Measurements from ENCODE around the gene NSMF.

The NSMF gene, protein sequence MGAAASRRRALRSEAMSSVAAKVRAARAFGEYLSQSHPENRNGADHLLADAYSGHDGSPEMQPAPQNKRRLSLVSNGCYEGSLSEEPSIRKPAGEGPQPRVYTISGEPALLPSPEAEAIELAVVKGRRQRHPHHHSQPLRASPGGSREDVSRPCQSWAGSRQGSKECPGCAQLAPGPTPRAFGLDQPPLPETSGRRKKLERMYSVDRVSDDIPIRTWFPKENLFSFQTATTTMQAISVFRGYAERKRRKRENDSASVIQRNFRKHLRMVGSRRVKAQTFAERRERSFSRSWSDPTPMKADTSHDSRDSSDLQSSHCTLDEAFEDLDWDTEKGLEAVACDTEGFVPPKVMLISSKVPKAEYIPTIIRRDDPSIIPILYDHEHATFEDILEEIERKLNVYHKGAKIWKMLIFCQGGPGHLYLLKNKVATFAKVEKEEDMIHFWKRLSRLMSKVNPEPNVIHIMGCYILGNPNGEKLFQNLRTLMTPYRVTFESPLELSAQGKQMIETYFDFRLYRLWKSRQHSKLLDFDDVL

DNA sequence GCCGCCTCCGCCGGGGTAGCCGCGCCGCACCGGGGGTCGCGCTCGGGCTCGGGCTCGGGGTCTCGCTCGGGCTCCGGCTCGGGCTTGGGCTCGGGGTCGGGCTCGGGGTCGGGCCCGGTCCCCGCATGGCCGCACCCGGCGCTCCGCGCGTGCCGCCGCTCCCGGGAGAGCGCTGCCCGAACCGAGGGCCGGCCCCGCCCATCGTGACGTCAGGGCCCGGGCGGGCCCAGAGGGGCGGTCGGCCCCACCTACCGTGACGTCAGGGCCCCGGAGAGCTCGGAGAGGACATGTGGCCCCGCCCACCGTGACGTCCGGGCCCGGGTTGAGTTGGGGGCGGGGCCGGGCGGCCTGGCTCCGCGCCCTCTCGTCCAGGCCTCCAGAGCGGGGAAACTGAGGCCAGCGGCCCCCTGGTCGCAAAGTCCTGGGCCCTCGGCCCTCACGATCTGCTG is at the start of gene NSMF:
TSS of gene NSMF (minus strand) at position 183 of the 449 bp plus-strand sequence. CDS start 232 bp downstream, outside the sequence.
- TF ChIP-seq, protein P1, sequence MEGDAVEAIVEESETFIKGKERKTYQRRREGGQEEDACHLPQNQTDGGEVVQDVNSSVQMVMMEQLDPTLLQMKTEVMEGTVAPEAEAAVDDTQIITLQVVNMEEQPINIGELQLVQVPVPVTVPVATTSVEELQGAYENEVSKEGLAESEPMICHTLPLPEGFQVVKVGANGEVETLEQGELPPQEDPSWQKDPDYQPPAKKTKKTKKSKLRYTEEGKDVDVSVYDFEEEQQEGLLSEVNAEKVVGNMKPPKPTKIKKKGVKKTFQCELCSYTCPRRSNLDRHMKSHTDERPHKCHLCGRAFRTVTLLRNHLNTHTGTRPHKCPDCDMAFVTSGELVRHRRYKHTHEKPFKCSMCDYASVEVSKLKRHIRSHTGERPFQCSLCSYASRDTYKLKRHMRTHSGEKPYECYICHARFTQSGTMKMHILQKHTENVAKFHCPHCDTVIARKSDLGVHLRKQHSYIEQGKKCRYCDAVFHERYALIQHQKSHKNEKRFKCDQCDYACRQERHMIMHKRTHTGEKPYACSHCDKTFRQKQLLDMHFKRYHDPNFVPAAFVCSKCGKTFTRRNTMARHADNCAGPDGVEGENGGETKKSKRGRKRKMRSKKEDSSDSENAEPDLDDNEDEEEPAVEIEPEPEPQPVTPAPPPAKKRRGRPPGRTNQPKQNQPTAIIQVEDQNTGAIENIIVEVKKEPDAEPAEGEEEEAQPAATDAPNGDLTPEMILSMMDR (IDR thresholded peaks at IDR 0.05; ENCODE audit: low read length): no peak
- TF ChIP-seq EZH2 (IDR thresholded peaks at IDR 0.05; ENCODE audit: borderline replicate concordance, low read length): no peak
- H3K4me2 ChIP-seq (ENCODE audit: low read length): peak within 1 kb of the TSS; percentile 80
- H2AFZ ChIP-seq (ENCODE audit: low read length): peak within 1 kb of the TSS; percentile 93; the same call in 1 of the 2 replicates
- H3K9ac ChIP-seq (ENCODE audit: low read length): peak within 1 kb of the TSS; percentile 63
- peak within 1 kb of the TSS; percentile 30 for H3K27ac ChIP-seq (ENCODE audit: low read depth, low read length, poor library complexity, severe bottlenecking)
- no peaks in the 10 kb centered on the region for H3K79me2 ChIP-seq (ENCODE audit: insufficient read depth, low read length)
- H3K4me1 ChIP-seq (ENCODE audit: insufficient read depth, low read length, severe bottlenecking): peaks cover 50% of the 10 kb centered on the region
- H4K20me1 ChIP-seq (ENCODE audit: insufficient read depth, low read length): no peaks in the 10 kb centered on the region
- H3K4me3 ChIP-seq (ENCODE audit: low read depth, low read length, poor library complexity, severe bottlenecking): peak within 1 kb of the TSS; percentile 65
- peaks cover 5% of the 10 kb centered on the region; the same call in 1 of the 2 replicates for H3K27me3 ChIP-seq (ENCODE audit: insufficient read depth, low read length)
- H3K9me2 ChIP-seq (ENCODE audit: low read depth, low read length): no peaks in the 10 kb centered on the region
- H3K36me3 ChIP-seq (ENCODE audit: insufficient read depth, low read length): peaks cover 14% of the 10 kb centered on the region; the same call in 1 of the 2 replicates
- no peaks in the 10 kb centered on the region for H3F3A ChIP-seq (ENCODE audit: insufficient read depth, low read length)
- H3K9me3 ChIP-seq (ENCODE audit: low read length): no peaks in the 10 kb centered on the region

DNA sequence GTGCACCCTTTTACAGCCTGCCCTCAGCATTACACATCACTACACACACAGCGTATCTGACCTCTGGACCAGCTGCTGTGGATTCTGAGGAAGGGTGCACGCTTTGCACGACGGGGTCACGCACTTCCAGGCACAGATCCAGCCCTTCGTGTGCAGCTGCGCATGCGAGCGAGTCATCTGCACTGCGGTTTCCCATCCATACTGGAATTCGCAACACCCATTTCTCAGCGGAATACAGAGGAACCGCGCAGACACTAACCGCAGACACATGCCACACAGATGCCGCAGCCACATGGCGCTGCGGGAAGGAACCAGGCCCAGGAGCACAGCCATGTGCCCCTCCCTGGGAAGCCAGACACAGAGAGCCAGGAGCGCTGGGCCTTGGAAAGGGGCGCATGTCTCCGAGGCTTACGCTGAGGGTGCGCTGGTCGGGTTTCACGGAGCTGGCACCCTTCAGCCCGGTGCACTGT is 47.6 kb upstream of the NSMF start:
- H2AFZ ChIP-seq (ENCODE audit: low read length): no peak overlapping the region
- no peaks in the 10 kb centered on the region for H4K20me1 ChIP-seq (ENCODE audit: insufficient read depth, low read length)
- no peaks in the 10 kb centered on the region for H3K4me1 ChIP-seq (ENCODE audit: insufficient read depth, low read length, severe bottlenecking)
- no peak overlapping the region for H3K4me3 ChIP-seq (ENCODE audit: low read depth, low read length, poor library complexity, severe bottlenecking)
- TF ChIP-seq, protein P1 (IDR thresholded peaks at IDR 0.05; ENCODE audit: low read length): no peak
- TF ChIP-seq EZH2 (IDR thresholded peaks at IDR 0.05; ENCODE audit: borderline replicate concordance, low read length): no peak
- H3K4me2 ChIP-seq (ENCODE audit: low read length): no peak overlapping the region
- H3K27ac ChIP-seq (ENCODE audit: low read depth, low read length, poor library complexity, severe bottlenecking): no peak overlapping the region
- no peaks in the 10 kb centered on the region for H3K9me3 ChIP-seq (ENCODE audit: low read length)
- no peak overlapping the region for H3K9ac ChIP-seq (ENCODE audit: low read length)
- no peaks in the 10 kb centered on the region for H3K36me3 ChIP-seq (ENCODE audit: insufficient read depth, low read length)
- H3K9me2 ChIP-seq (ENCODE audit: low read depth, low read length): no peaks in the 10 kb centered on the region
- H3K79me2 ChIP-seq (ENCODE audit: insufficient read depth, low read length): no peaks in the 10 kb centered on the region
- no peaks in the 10 kb centered on the region for H3F3A ChIP-seq (ENCODE audit: insufficient read depth, low read length)
- H3K27me3 ChIP-seq (ENCODE audit: insufficient read depth, low read length): no peaks in the 10 kb centered on the region

DNA sequence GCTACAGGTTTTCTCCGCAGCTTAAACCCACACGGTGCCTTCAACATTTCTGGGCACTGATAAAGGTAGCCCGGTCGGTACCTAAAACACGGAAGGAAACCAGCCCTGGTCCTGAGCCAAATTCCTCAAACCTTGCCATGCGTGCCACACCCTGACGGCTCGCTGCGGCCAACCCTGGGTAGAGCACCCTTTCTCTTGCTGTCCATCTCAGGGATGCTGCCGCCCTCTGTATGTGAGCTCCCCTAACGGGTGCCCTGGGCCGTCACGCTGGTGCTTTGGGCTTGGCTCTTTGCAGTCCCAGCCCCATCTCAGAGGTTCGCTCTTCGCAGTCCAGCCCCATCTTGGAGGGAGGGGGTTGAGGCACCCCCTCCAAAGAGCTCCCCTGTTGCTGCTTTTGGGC is 47.1 kb upstream of the NSMF start:
- Histone ChIP-seq H3K4me3 (ENCODE audit: low read depth, low read length, poor library complexity, severe bottlenecking) (no peak overlapping the region), H2AFZ (ENCODE audit: low read length) (no peak overlapping the region), H3K9ac (ENCODE audit: low read length) (no peak overlapping the region), H3K27ac (ENCODE audit: low read depth, low read length, poor library complexity, severe bottlenecking) (no peak overlapping the region), H3K27me3 (ENCODE audit: insufficient read depth, low read length) (no peaks in the 10 kb centered on the region), H4K20me1 (ENCODE audit: insufficient read depth, low read length) (no peaks in the 10 kb centered on the region), H3K79me2 (ENCODE audit: insufficient read depth, low read length) (no peaks in the 10 kb centered on the region), H3K9me3 (ENCODE audit: low read length) (no peaks in the 10 kb centered on the region), H3K4me2 (ENCODE audit: low read length) (no peak overlapping the region), H3K4me1 (ENCODE audit: insufficient read depth, low read length, severe bottlenecking) (no peaks in the 10 kb centered on the region), H3K9me2 (ENCODE audit: low read depth, low read length) (no peaks in the 10 kb centered on the region), H3K36me3 (ENCODE audit: insufficient read depth, low read length) (no peaks in the 10 kb centered on the region), H3F3A (ENCODE audit: insufficient read depth, low read length) (no peaks in the 10 kb centered on the region)
- TF ChIP-seq, protein P1 (IDR thresholded peaks at IDR 0.05; ENCODE audit: low read length): no peak
- TF ChIP-seq EZH2 (IDR thresholded peaks at IDR 0.05; ENCODE audit: borderline replicate concordance, low read length): no peak
